GM19023 (cell line): ENCODE measurements around the gene PAIP1.
"Not testable (repeated sequence)": the region's sequence is repeated elsewhere in the genome, so short reads cannot be mapped to it uniquely, and the experiment has no call there.

ENCODE experiments used
- ATAC-seq: cut with Tn5 transposase; IDR thresholded peaks from one replicate; pipeline ENCODE4 v1.9.1; 2021; ENCODE audit warnings: mild to moderate bottlenecking, moderate library complexity; ENCODE audit not compliant: unreplicated experiment

Gene PAIP1

DNA sequence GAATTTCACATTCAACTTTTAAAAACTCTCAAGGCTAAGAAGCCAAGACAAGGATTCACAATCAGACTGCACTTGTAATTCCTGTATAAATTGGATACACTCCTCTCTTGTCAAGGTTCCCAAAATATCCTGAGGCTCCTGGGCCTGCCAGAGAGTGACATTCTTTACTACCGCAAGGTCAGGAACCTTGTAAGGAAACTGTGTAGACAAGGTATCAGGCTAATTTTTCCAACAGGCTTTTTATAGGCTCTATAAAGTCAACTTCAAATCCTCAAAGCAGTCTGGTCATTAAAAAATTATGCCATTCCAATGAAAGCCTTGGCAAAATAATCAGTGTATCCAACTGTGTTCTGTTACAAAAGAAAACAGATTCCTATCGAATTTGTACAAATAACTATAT lies 15.5 kb upstream of the PAIP1 start:
- no peak for ATAC-seq

DNA sequence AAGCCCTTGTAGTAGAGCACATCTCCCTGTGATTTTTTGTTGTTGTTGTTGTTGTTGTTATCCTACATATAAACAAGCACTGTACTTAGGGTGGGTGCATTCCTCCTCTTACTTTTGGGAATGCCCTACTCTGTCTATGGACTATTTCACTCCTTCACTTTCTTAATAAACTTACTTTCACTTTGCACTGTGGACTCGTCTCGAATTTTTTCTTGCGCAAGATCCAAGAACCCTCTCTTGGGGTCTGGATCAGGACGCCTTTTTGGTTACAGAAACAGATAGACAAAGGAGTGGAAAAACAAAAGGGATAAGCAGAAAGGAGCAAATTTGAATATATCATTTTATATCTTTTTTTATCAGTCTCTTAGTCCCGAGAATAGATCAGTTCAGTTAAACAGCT lies 14.4 kb upstream of the PAIP1 start:
- ATAC-seq = no peak

DNA sequence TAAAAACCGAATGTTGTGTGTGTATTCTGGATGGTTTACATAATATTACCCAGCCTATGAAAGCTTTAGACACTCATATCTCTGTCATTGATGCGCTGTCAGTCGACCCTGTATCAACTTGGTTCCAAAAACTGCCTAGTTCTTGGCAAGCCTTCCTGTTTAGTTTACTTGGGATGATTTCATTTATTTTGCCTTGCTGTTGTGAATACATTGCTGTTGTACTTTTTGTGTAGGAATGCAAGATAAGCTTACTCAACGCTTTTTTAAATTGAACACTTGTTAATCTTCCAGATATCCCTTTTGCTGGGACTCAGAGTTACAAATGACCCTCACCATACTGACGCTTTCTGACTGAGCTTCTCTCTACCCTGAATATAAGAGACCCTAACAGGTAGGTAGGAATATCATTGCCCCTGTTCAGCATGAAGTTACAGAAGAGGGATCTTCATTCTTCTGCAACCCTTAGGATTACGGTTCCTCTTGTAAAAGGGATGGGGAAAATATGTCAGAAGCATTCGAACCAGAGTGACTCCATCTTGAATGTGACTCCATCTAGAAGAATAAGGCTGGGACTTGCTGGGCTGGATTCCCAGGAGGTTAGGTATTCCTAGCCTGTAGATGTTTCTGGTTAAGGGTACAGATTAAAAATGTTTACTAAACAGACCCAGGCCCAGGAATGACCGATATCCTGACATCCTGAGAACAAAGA lies 13.7 kb upstream of the PAIP1 start:
- no peak for ATAC-seq

DNA sequence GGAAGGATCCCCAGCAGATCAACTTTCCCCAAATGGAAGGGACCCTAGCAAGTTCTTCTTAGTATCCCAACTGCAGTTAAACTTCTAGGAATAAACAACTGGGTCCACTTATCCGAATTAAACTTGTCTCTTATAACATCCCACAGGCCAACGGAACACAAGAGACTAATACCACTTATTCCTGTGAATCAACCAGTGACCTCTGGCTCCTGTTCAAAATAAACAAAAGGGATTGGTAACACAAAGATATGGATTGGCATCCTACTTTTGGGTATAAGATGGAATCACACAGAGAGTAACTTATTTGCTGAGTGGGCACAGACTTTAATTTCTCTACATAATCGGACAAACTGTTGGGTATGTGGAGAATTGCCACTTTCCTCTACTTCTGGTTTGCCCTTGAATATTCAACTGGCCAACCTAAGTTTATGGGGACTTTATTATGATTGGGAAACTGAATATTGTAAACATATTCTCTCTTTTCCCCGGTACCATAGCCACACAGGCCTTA lies 12.4 kb upstream of the PAIP1 start:
- no peak for ATAC-seq

DNA sequence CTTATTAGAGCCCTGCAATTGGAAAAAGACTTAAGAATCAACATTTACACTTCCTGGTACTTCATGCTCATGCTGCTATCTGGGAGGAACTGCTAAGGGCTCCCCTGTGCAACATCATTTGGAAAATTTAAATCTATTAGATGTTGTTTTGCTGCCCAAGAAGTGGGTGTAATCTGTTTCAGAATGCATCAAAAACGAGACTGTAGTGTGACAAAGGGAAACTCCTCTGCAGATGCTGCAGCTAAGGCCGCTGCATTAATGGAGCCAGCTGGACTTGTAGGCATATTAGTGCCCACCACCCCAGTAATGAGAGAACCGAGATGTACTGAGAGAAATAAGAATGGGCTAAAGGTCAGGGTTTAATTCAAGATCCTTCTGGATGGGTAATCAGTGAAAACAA lies 11.1 kb upstream of the PAIP1 start:
- no peak for ATAC-seq

DNA sequence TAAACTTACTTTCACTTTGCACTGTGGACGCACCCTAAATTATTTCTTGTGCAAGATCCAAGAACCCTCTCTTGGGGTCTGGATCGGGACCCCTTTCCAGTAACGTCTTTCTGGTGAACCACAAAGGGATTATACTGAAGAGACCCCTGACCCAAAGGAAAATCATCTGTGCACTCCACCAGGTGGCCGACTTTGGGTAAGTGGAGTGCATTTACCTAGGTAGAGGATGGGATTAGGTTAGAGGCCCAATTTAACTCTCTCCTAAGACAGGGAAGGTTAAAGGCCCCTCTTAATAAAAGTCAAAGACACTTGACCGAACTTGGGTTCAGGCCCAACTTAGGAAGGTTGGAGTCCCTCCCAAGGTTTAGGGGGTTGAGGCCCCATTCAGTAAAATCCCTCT lies 8.2 kb upstream of the PAIP1 start:
- no peak for ATAC-seq

DNA sequence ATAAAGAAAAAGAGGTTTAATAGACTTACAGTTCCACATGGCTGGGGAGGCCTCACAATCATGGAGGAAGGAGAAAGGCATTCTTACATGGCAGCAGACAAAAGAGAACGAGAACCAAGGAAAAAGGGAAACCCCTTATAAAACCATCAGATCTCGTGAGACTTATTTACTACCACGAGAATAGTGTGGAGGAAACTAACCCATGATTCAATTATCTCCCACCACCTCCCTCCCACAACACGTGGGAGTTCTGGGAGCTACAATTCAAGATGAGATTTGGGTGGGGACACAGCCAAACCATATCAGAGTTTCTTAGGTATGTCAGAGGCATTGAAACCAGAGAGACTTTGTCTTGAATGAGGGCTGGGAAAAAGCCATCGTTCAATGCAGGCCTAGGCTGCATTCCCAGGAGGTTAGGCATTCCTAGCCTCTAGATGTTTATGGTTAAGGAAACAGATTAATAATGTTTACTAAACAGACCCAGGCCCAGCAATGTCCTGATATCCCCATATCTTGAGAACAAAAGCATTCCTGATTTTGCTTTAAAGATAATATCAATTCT lies 7.5 kb upstream of the PAIP1 start:
- no peak for ATAC-seq

DNA sequence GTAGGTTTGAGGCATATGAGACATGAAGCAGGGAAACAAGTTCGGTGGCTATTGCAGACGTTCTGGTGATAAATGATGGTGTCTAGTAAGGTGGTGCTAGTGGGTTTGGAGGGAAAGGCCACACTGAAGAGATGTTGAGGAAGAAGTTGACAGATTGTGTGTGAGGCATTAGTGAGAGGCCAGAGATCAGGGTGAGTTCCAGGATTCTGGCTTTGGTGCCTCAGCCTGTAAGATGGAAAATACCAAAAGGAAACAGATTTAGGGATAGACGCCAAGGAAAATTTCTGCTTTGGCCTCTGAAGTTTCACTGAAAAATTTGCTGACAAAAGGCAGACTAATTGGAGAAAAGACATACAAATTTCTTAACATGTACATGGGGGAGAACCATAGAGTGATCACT lies 6.4 kb upstream of the PAIP1 start:
- no peak for ATAC-seq

DNA sequence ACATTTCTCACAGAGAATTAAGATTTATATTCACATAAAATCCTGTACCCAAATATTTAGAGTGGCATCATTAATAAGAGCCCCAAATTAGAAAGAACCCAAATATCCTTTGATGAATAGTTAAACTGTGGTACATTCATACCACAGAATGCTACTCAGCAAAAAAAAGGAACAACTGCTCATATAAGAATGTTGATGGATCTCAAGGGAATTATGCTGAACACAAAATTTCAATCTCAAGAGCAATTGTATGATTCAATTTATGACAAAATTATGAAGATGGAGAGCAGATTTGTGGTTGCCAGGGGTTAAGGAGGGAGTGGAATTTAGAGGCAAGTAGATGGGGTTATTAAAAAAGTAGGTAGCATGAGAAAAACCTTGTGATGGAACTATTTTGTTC lies 4.5 kb upstream of the PAIP1 start:
- no peak for ATAC-seq

DNA sequence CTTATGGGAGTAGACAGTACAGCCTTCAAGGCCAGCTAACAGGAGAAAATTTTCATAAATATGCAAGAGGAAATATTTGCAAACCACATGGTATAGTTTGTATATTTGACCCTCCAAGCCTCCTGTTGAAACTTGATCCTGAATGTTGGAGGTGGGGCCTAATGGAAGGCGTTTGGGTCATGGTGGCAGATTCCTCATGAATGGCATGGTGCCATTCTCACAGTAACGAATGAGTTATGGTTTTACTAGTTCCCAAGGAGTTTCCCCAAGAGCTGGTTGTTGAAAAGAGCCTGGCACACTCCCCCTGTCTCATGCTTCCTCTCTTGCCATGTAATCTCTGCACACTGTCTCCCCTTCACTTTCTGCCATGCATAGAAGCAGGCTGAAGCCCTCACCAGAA lies 3.3 kb upstream of the PAIP1 start:
- no peak for ATAC-seq

DNA sequence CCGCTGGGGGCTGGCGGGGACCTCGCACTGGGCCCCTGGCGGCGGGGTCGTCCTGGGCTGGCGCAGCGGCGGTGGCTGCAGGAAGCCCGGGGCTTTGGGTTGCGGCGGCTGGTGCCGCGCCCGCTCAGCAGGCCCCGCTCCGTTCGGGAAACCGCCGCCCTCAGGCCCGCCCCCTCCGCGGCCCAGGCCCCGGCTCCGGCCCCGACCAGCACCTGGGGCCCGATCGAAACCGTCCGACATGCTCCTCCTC lies 345 bp downstream of the PAIP1 start:
- ATAC-seq = peak; percentile 95

DNA sequence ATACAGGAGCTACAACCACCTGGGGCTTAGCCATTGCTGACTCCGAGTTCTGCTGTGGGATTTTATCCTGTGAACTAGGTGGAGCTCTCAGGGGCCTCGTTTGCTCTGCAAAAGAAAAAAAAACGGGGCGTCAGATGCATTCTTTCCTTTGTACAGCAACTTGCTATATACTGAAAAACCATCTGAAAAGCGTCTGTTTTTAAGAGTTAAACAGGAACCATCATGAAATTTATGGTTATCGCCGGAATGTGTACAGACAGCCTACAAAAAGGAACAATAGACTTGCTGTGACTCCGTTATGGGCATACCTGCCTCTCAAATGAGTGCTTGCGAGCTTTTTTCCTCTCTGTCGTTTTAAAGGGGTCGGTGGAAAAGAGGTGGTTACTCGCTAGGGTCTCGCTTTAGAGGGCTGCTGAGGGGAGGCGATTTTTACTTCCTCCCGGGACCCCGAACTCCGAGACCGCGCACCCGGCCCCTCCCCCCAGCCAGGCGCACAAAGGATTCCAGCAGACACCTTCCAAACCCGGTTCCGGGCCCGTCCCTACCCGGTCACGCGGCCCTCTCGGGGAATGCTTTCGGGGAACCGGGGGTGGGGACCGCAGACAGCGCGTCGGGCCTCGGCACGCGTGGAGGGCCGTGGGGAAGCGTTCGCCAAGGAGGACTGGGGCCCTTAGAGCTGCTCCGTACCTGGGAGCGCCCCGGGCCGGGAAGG lies 826 bp downstream of the PAIP1 start:
- no peak for ATAC-seq

DNA sequence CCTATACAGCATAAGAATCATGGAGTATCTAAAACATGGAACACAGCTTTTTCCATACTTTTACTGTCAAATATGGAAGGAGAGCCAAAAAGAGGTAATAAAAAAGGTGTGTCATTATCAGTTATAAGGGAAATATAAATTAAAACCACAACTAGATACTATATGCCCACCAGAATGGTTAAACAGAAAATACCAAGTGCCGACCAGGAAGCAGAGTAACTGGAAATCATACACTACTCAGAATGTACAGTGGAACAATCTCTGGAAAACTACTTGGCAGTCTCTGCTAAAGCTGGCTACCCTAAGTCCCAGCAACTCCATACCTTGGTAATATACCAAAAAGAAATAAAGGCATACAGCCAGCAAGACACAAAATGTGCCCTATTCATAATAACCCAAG lies 2.4 kb downstream of the PAIP1 start:
- ATAC-seq = no peak

DNA sequence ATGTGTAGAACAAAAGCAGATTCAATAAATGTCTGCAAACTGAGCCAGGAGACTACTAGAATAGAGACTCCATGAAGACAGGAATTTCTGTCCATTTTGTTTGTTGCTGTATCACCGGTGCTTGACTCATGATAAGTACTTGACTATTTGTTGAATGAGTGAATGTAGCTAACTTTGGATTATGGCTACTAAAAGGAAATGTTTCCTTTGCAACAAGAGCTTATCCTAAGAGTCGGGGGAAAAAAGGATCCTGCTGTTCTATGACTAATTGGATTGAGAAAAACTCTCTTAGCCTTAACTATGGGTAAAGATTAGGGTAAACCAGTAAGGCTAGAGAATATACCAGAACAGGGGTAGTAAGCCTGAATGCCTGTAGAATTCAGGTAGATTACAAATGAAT lies 3.5 kb downstream of the PAIP1 start:
- ATAC-seq = no peak

DNA sequence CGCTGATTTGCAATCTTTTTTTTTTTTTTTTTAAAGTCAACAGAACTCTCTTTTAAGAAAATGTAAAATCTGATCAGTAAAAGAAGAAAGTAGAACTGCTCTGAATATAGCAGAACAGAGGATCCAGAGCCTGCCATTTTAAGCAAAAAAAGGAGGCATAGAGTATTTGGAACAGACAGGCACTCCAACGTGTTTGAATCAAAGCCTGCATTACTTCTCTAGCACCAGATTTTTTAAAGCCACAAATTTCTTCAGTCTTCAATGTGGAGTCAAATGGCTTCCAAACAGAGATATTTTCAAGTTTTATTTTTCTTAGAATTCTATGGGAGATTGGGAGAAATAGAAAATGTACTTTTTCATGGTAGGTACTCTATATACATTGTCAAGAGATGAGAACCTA lies 5.1 kb downstream of the PAIP1 start:
- no peak for ATAC-seq

DNA sequence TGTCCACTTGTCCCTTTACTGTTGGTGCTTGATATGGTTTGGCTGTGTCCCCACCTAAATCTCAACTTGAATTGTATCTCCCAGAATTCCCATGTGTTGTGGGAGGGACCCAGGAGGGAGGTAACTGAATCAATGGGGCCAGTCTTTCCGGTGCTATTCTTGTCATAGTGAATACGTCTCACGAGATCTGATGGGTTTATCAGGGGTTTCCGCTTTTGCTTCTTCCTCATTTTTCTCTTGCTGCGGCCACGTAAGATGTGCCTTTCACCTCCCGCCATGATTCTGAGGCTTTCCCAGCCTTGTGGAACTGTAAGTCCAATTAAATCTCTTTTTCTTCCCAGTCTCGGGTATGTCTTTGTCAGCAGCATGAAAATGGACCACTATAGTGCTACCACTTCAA lies 7.6 kb downstream of the PAIP1 start:
- not testable (repeated sequence) for ATAC-seq

DNA sequence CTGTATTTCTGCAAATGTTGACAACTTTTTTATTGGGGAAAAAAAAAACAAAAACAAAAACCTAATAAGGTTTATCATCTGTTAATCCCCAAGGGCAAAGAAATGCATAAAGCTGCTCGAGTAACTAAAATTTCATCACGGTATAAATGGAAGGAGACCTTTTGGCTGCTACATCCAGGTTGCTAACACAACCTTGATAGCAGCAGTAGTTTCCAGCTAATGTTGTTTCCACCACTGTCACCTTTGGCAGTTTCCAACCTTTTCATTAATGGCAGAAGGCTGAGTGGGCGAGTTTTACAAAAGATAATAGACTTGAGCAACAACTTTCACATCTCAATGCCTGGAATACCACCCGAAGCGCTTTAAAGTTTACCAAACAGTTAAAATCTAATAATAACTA lies 8.5 kb downstream of the PAIP1 start:
- ATAC-seq = no peak

DNA sequence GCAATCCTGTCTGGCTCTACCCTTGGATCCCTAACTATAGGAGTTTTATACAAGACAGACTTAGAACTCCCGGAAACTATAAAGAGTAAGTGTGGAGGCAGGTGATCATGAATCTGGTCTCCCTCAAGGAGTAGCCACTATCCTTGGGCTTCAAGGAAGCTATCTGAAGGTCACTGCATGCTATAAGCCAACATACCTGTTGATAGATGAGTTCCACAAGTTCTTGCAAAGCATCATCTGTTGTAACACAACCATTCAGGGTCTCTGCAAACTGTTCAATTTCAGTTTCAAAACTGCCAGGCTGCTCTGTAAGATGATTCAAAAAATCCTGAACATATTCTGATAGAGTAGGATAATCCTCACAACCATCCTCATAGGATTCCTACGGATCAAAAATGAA lies 9.3 kb downstream of the PAIP1 start:
- ATAC-seq = no peak

DNA sequence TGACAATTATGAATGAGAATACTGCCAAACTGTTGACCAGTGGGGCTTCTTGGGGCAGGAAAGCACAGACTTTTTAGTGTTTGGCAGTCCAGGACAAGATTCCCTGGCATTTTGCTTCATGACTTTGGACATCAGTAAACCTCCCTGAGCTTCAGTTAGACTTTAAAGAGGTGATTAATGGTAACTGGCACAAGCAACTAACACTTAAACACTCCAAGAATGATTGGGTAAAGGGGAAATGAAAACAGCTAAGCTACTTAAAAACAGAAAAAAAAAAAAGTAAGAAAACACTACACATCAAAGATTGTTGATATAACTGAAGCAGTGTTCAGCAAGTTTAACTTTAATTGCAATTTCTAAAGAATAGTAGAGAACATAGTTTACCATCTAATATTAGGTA lies 13.4 kb downstream of the PAIP1 start:
- no peak for ATAC-seq

DNA sequence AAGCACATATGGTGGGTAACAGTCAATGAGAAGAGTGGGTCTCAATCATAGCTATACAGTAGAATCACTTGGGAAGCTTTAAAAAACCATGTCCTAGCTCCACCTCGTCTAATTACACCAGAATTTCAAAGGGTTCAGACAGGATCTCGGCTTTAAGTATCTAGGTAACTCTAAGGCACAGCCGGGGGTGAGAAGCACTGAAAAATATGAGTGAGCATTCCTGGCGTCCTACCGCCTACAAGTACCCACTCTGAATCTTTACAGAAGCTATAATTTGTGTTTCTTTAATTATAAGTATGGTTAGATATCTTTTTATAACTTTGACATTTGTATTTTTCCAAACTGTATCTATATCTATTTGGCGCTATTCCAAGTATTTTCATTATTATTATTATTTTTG lies 16.1 kb downstream of the PAIP1 start:
- no peak for ATAC-seq

DNA sequence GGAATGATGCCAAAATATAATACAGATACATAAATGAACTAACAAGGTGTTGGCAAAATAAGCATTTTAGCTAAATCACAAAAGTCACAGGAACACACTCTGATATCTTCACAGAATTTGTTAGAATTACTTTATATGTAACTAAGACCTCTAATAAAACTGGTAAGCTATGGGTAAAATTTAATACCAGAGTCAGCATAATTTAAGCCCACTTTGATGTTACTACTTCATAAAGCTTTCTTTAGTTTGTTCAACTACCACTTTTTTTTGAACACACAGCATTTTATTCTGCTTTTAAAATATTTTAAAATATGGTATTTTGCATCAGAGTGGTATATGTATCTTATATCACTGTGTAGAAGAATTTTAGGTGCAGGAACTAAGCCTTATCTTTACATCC lies 19.9 kb downstream of the PAIP1 start:
- ATAC-seq = no peak

DNA sequence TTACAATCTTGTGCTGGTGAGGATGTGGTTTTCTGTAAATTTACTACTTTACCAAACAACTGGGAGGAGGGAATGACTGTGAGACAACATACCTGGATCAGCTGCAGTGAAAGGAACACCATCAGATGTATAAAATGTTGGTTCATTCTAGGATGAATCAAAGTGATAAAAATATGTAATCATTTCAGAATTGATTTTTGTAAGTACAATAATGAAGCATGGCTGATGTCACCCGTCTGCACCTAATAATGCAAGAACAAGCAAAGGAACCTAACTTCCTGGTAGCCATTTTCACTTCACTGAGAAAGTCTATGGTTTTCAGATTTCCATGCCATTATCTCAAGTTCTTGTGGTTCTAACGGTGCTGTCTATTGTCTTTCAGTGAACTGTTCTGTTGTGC lies 23.2 kb downstream of the PAIP1 start:
- ATAC-seq = no peak

DNA sequence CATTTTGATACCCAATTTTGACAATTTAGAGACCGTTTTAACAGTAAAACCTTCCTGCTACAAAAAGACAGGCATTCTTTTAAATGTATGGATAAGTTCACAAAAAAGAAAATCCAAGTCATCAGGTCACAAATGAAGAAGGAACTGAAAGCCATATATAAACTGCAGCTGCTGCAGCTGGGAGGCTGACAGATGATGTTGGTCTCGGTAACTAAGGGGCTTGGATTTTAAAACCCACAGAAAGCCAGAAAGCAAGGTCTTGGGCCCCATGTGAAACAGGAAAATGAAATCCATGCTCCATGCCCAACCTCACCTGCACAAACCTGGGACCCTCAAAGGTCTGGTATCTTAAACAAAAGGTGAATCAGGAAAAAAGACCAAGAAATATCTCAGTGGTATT lies 26.2 kb downstream of the PAIP1 start:
- ATAC-seq = no peak
